ENCODE data around the gene TUT1.

DNA sequence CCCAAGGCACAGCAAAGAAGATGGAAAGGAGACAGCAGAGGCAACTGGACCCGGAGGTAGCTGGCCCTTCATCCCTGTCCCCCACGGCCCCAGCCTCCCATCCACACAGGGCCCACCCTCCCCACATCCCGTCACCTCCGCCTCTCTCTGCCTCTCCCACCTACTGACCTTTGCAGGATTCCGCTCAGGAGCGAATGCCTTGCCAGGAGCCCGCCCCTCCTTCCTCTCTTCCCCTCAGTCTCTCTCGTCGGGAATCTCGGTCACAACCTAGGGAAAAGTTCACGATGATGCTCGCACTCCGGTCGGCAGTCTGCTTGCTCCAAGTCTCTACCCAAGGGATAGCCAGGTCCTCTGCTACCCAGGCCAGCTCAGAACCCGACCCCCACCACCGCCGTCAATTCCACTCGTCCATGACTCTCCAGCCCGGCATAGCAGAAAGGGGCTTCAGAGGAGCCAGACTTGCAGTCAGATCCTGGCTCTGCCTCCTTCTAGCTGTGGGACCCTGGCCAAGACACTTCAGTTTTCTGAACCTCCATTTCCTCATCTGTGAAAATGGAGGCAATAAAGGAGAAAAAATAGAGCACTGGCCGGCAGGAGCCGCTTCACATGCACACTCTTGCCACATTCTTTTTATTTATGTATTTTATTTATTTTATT is 54.9 kb downstream of the TUT1 start:
- TF ChIP-seq, protein P1, sequence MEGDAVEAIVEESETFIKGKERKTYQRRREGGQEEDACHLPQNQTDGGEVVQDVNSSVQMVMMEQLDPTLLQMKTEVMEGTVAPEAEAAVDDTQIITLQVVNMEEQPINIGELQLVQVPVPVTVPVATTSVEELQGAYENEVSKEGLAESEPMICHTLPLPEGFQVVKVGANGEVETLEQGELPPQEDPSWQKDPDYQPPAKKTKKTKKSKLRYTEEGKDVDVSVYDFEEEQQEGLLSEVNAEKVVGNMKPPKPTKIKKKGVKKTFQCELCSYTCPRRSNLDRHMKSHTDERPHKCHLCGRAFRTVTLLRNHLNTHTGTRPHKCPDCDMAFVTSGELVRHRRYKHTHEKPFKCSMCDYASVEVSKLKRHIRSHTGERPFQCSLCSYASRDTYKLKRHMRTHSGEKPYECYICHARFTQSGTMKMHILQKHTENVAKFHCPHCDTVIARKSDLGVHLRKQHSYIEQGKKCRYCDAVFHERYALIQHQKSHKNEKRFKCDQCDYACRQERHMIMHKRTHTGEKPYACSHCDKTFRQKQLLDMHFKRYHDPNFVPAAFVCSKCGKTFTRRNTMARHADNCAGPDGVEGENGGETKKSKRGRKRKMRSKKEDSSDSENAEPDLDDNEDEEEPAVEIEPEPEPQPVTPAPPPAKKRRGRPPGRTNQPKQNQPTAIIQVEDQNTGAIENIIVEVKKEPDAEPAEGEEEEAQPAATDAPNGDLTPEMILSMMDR (IDR thresholded peaks at IDR 0.05; ENCODE audit: borderline replicate concordance, extremely low read depth, low read length, poor library complexity, severe bottlenecking), result no peak
- no peak for TF ChIP-seq EZH2 (IDR thresholded peaks at IDR 0.05; ENCODE audit: borderline replicate concordance, low read depth, low read length, severe bottlenecking)

Data from DND-41 (cell line).